PC-3 (cell line): ENCODE results near the gene KDM4C. TPM values are rescaled to one million over a fixed set of nuclear protein-coding genes. Genes with fewer than 3 reads are reported as not detected.

Experiments used
- ATAC-seq: fragments of 200-7000 bp; cut with Tn5 transposase; 2 replicates; pipeline ENCODE4 v1.9.1; 2020; ENCODE audit warnings: mild to moderate bottlenecking, moderate library complexity
- BruUV-seq: library from RNA; stranded (reverse); fragments of 400-500 nt; replicated peaks from 2 replicates; lab custom pipeline; 2021; lab: Mats Ljungman, UMichigan
- CTCF ChIA-PET: fragments of 300-600 bp; sonication (Branson Sonifier 250); formaldehyde crosslinking; loops from one replicate; lab custom pipeline; 2022; ENCODE audit warnings: antibody characterized with exemption; lab: Charles Lee
- POLR2A ChIA-PET: fragments of 300-600 bp; sonication (Branson Sonifier 250); formaldehyde crosslinking; loops from one replicate; lab custom pipeline; 2022; ENCODE audit warnings: antibody characterized with exemption; ENCODE audit not compliant: unreplicated experiment; lab: Charles Lee
- DNase-seq: peaks from one replicate; pipeline ENCODE4 v3.0.0-alpha.2; 2015
- H2AFZ ChIP-seq: fragments of 300-600 bp; sonication (generic); 2 replicates; pipeline ENCODE4 v1.6.0; 2016; ENCODE audit warnings: antibody characterized with exemption, low read length
- H3F3A ChIP-seq: fragments of 300-600 bp; sonication (generic); one replicate; pipeline ENCODE4 v1.6.0; 2017; ENCODE audit warnings: antibody characterized with exemption, low read length, control low read depth, mild to moderate bottlenecking; ENCODE audit not compliant: unreplicated experiment
- H3K27ac ChIP-seq: fragments of 300-600 bp; sonication (generic); 2 replicates; pipeline ENCODE4 v1.5.1; 2016; ENCODE audit warnings: mild to moderate bottlenecking, low read length
- H3K27me3 ChIP-seq: fragments of 300-600 bp; sonication (generic); 2 replicates; pipeline ENCODE4 v1.6.1; 2016; ENCODE audit warnings: low read length, mixed read lengths
- H3K36me3 ChIP-seq: fragments of 300-600 bp; sonication (generic); 2 replicates; pipeline ENCODE4 v1.6.1; 2016; ENCODE audit warnings: low read depth, mixed run types, low read length, mixed read lengths
- H3K4me1 ChIP-seq: fragments of 300-600 bp; sonication (generic); 2 replicates; pipeline ENCODE4 v1.5.1; 2016; ENCODE audit warnings: low read length; ENCODE audit not compliant: insufficient read depth
- H3K4me2 ChIP-seq: fragments of 300-600 bp; sonication (generic); 2 replicates; pipeline ENCODE4 v1.6.0; 2016; ENCODE audit warnings: low read length
- H3K4me3 ChIP-seq: fragments of 300-600 bp; sonication (generic); 2 replicates; pipeline ENCODE4 v1.5.1; 2016; ENCODE audit warnings: mild to moderate bottlenecking, low read length, mixed read lengths
- H3K79me2 ChIP-seq: fragments of 300-600 bp; sonication (generic); 2 replicates; pipeline ENCODE4 v1.6.1; 2017; ENCODE audit warnings: low read length, mixed read lengths
- H3K9ac ChIP-seq: fragments of 300-600 bp; sonication (generic); 2 replicates; pipeline ENCODE4 v1.6.0; 2016; ENCODE audit warnings: mild to moderate bottlenecking, low read length
- H3K9me2 ChIP-seq: fragments of 300-600 bp; sonication (generic); replicated peaks from 2 replicates; pipeline ENCODE4 v1.6.1; 2016; ENCODE audit warnings: mixed run types, low read length, mixed read lengths
- H3K9me3 ChIP-seq: fragments of 300-600 bp; sonication (generic); 2 replicates; pipeline ENCODE4 v1.6.1; 2016; ENCODE audit warnings: low read length, mixed read lengths
- H4K20me1 ChIP-seq: fragments of 300-600 bp; sonication (generic); 2 replicates; pipeline ENCODE4 v1.6.1; 2016; ENCODE audit warnings: low read length, mixed read lengths
- EZH2 ChIP-seq: fragments of 300-600 bp; sonication (generic); IDR thresholded peaks from one replicate; pipeline ENCODE4 v1.6.1; 2017; ENCODE audit warnings: antibody characterized with exemption, mild to moderate bottlenecking, low read length; ENCODE audit not compliant: unreplicated experiment
- EZH2phosphoT487 ChIP-seq: fragments of 300-600 bp; sonication (generic); IDR thresholded peaks from 2 replicates; pipeline ENCODE4 v1.6.1; 2018; ENCODE audit warnings: mild to moderate bottlenecking, antibody characterized with exemption, low read length, borderline replicate concordance
- intact Hi-C: fragments of 100-400 bp; cut with micrococcal nuclease; formaldehyde crosslinking; loops from 2 replicates; pipeline ENCODE4 v1.9.0; 2023
- total RNA-seq: library from RNA; depleted of rRNA; stranded (reverse); fragments of >200 nt; gene quantifications from 2 replicates; pipeline ENCODE4 v1.2.3, GENCODE V29; 2014
- TF ChIP-seq, protein P1 (sequence below): fragments of 300-600 bp; sonication (generic); conservative IDR thresholded peaks from 2 replicates; pipeline ENCODE4 v1.5.1; 2017; ENCODE audit warnings: antibody characterized with exemption, low read depth, mild to moderate bottlenecking, low read length

Gene KDM4C
- total RNA-seq, 1 experiment from 2014 or later: 27.0 TPM

DNA sequence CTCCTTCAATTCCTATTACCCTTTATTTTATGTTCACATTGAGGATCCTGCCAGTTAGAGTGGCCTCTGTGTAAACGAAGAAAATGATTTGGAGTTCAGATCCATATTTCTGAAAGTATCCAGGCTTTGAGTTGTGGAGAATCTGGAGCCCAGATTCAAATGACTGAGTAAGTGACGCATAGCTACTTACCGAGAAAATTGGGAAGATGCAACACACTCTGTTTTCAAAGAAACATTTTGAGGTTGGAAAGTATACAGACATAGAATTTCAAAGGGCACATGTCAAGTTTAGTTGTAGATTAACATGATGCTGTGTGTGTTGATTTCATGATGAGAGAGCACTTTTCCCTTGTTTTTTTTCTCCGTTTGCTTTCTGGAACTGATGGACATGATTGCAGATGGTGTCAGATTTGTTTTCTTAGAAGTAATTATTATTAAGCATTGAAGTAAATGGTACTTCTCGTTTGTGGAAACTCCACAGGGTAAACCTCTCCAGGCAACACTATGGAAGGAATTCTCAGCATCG lies 148.1 kb downstream of the KDM4C start:
- ATAC-seq: no peak
- CTCF ChIA-PET: no interaction called here

DNA sequence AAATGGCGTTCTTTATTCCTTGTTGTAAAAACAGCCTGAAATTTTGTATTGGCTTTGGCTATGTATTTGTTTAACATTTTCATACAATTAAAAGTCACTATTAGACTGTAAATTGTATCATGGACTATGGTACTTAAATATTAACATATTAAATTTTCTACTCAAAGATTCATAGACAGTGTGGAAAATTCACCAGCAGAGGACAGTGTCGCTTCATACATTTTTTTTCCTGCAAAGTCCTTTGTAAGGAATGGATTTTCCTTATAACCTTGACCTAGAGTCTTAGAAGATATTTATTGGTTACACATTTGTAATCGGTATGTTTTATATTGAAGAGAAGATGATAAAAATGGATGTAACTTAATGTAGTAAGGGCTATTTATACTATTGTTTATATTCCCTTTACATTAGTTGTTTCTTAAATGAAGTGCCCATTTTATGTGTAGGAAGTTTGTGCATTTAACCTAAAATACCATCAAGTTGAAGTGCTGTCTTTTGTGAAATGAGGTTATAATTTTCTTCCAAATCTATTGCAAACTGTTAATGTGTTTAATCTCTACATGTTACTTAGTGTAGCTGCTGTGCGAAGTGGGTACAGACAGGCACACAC lies 150.1 kb downstream of the KDM4C start:
- Histone ChIP-seq H3K27me3 (no peaks in the 10 kb centered on the region), H3K9me2 (no peaks in the 10 kb centered on the region), H3K4me3 (no peak overlapping the region), H2AFZ (no peak overlapping the region), H3K4me2 (no peak overlapping the region), H3K9me3 (no peaks in the 10 kb centered on the region), H3K36me3 (no peaks in the 10 kb centered on the region), H3K4me1 (peaks cover 6% of the 10 kb centered on the region), H3K9ac (no peak overlapping the region), H3K79me2 (no peaks in the 10 kb centered on the region), H4K20me1 (no peaks in the 10 kb centered on the region), H3F3A (no peaks in the 10 kb centered on the region), H3K27ac (no peak overlapping the region)
- ATAC-seq: no peak; the same call in 1 of the 2 replicates
- ChIA-PET CTCF (no interaction called here), POLR2A (no interaction called here)
- intact Hi-C loops: loop anchor here (1.0 kb wide), 2 partner anchors 81 to 144 kb away; no protein-coding TSS in a partner anchor
- peak; percentile 64 for DNase-seq
- TF ChIP-seq EZH2: no peak
- TF ChIP-seq, protein P1, sequence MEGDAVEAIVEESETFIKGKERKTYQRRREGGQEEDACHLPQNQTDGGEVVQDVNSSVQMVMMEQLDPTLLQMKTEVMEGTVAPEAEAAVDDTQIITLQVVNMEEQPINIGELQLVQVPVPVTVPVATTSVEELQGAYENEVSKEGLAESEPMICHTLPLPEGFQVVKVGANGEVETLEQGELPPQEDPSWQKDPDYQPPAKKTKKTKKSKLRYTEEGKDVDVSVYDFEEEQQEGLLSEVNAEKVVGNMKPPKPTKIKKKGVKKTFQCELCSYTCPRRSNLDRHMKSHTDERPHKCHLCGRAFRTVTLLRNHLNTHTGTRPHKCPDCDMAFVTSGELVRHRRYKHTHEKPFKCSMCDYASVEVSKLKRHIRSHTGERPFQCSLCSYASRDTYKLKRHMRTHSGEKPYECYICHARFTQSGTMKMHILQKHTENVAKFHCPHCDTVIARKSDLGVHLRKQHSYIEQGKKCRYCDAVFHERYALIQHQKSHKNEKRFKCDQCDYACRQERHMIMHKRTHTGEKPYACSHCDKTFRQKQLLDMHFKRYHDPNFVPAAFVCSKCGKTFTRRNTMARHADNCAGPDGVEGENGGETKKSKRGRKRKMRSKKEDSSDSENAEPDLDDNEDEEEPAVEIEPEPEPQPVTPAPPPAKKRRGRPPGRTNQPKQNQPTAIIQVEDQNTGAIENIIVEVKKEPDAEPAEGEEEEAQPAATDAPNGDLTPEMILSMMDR: peak; percentile 76
- BruUV-seq: no TSS peak

More for the DNA sequence above, 148.1 kb downstream of the KDM4C start:
- intact Hi-C loops: no loop called here
- no peaks in the 10 kb centered on the region for H3F3A ChIP-seq
- no peaks in the 10 kb centered on the region for H3K9me2 ChIP-seq
- H3K27ac ChIP-seq: no peak overlapping the region
- no peak for DNase-seq
- no peaks in the 10 kb centered on the region for H3K9me3 ChIP-seq
- H3K4me2 ChIP-seq: no peak overlapping the region
- no peaks in the 10 kb centered on the region for H3K27me3 ChIP-seq
- H3K9ac ChIP-seq: no peak overlapping the region
- H4K20me1 ChIP-seq: no peaks in the 10 kb centered on the region
- no peak for TF ChIP-seq EZH2phosphoT487
- TF ChIP-seq, protein P1: no peak
- no peak for TF ChIP-seq EZH2
- no peaks in the 10 kb centered on the region for H3K79me2 ChIP-seq
- BruUV-seq: no TSS peak
- no peak overlapping the region for H3K4me3 ChIP-seq
- H3K4me1 ChIP-seq: peaks cover 23% of the 10 kb centered on the region
- no peaks in the 10 kb centered on the region for H3K36me3 ChIP-seq
- POLR2A ChIA-PET: interaction anchor here (0.9 kb wide), 1 partner anchor 32 kb away, joined by 3 read pairs; no protein-coding TSS in a partner anchor
- H2AFZ ChIP-seq: no peak overlapping the region

DNA sequence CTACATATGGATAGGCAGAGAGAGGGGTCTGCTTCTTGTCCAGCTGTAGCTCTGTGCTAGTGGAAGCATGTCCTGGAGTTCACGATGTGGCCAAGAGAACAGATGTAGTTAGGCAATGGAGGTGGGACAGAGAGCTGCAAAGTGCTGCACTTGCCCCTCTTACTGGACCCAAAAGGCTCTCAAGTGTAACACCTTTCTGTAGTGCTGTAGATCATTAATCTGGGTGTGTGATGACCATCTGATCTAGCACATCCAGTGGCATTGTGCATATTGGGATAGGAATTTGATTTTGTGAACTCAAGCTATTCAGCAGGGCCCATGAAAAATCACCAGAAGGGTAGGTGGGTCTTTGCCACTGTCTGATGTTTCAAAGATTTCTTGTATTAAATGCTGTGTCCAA lies 151.4 kb downstream of the KDM4C start:
- no peaks in the 10 kb centered on the region for H3K27me3 ChIP-seq
- H3K4me2 ChIP-seq: no peak overlapping the region
- H3K9me3 ChIP-seq: no peaks in the 10 kb centered on the region
- H3K27ac ChIP-seq: no peak overlapping the region
- no peaks in the 10 kb centered on the region for H3K9me2 ChIP-seq
- no peak overlapping the region for H2AFZ ChIP-seq
- H3K36me3 ChIP-seq: no peaks in the 10 kb centered on the region
- no peaks in the 10 kb centered on the region for H3K79me2 ChIP-seq
- no peaks in the 10 kb centered on the region for H3F3A ChIP-seq
- H4K20me1 ChIP-seq: no peaks in the 10 kb centered on the region
- DNase-seq (no peak), ATAC-seq (no peak)
- no peaks in the 10 kb centered on the region for H3K4me1 ChIP-seq
- no peak overlapping the region for H3K4me3 ChIP-seq
- TF ChIP-seq, protein P1: no peak
- TF ChIP-seq EZH2: no peak
- TF ChIP-seq EZH2phosphoT487: no peak
- intact Hi-C loops: no loop called here
- no TSS peak for BruUV-seq
- H3K9ac ChIP-seq: no peak overlapping the region
- CTCF ChIA-PET: interaction anchor here (0.7 kb wide), 1 partner anchor 29 kb away, joined by 3 read pairs; no protein-coding TSS in a partner anchor
- POLR2A ChIA-PET: no interaction called here
